Measurements from ENCODE around the gene CDC42BPB. TPM values are rescaled to one million over a fixed set of nuclear protein-coding genes. Genes with fewer than 3 reads are reported as not detected.
A peak's percentile ranks its signal among the peaks of the same experiment; 100 is the strongest.

Gene CDC42BPB
- total RNA-seq, 2 experiments from 2014 or later = 6.6 to 7.6 TPM

GRCh38 chr14:102932484-102933248 lies 124.7 kb downstream of the CDC42BPB start:
- Mint-ChIP-seq H3K27ac (no peak overlapping the region), H3K4me3 (no peak overlapping the region), H3K9me3 (no peaks in the 10 kb centered on the region), H3K36me3 (ENCODE audit: low read depth) (no peaks in the 10 kb centered on the region), H3K27me3 (peaks cover 4% of the 10 kb centered on the region), H3K4me1 (ENCODE audit: low read depth) (no peaks in the 10 kb centered on the region)
- peaks cover 23 to 24% of the 10 kb centered on the region in 2 experiments for H3K27me3 ChIP-seq (ENCODE audit: control insufficient read depth in 1 of 2, insufficient read depth in 2 of 2, low read length in 2 of 2)
- TF ChIP-seq CTCF (IDR thresholded peaks at IDR 0.05) = no peak
- intact Hi-C loops (cut with DNase I, micrococcal nuclease) = no loop called here
- H3K36me3 ChIP-seq (ENCODE audit: insufficient read depth, low read length) = no peaks in the 10 kb centered on the region
- H3K4me1 ChIP-seq (ENCODE audit: insufficient read depth, low read length) = peaks cover 27% of the 10 kb centered on the region
- H3K4me3 ChIP-seq (ENCODE audit: low read length) = no peak overlapping the region
- H3K9me3 ChIP-seq (ENCODE audit: control insufficient read depth in 1 of 2, insufficient read depth in 1 of 2, low read length in 2 of 2) = peaks cover 0 to 19% of the 10 kb centered on the region in 2 experiments
- H3K27ac ChIP-seq (ENCODE audit: low read depth in 1 of 2, low read length in 2 of 2) = no peak overlapping the region
- ATAC-seq (ENCODE audit: poor library complexity) (no peak), DNase-seq (no peak)
- ChIA-PET POLR2A (no interaction called here), CTCF (no interaction called here)

- CTCF ChIA-PET = no interaction called here
- intact Hi-C loops (cut with DNase I, micrococcal nuclease) = no loop called here
- H3K36me3 Mint-ChIP-seq (ENCODE audit: low read depth) = no peaks in the 10 kb centered on the region
These were observed 125.6 kb downstream of the CDC42BPB start for GRCh38 chr14:102931580-102932285.

More at GRCh38 chr14:102931580-102932285, 125.6 kb downstream of the CDC42BPB start:
- no peaks in the 10 kb centered on the region for H3K9me3 Mint-ChIP-seq
- POLR2A ChIA-PET = no interaction called here
- no peak overlapping the region for H3K27ac Mint-ChIP-seq
- H3K4me3 Mint-ChIP-seq = peak overlapping the region; percentile 30
- Histone ChIP-seq H3K9me3 (ENCODE audit: control insufficient read depth in 1 of 2, insufficient read depth in 1 of 2, low read length in 2 of 2) (peaks cover 0 to 19% of the 10 kb centered on the region in 2 experiments), H3K27ac (ENCODE audit: low read depth in 1 of 2, low read length in 2 of 2) (no peak overlapping the region), H3K36me3 (ENCODE audit: insufficient read depth, low read length) (no peaks in the 10 kb centered on the region), H3K4me1 (ENCODE audit: insufficient read depth, low read length) (peaks cover 29% of the 10 kb centered on the region), H3K4me3 (ENCODE audit: low read length) (no peak overlapping the region), H3K27me3 (ENCODE audit: control insufficient read depth in 1 of 2, insufficient read depth in 2 of 2, low read length in 2 of 2) (peaks cover 24 to 27% of the 10 kb centered on the region in 2 experiments)
- H3K27me3 Mint-ChIP-seq = peaks cover 8% of the 10 kb centered on the region
- H3K4me1 Mint-ChIP-seq (ENCODE audit: low read depth) = no peaks in the 10 kb centered on the region
- no peak for DNase-seq
- ATAC-seq (ENCODE audit: poor library complexity) = no peak
- no peak for TF ChIP-seq CTCF (IDR thresholded peaks at IDR 0.05)
